ENCODE results near the gene ARL15. TPM values are rescaled to one million over a fixed set of nuclear protein-coding genes. Genes with fewer than 3 reads are reported as not detected.
A peak's percentile ranks its signal among the peaks of the same experiment; 100 is the strongest.

ARL15 gene
- polyA plus RNA-seq, 1 of the 3 experiments (the other 2 are of a cell fraction): 6.4 TPM

GRCh38 chr5:54173251-54173650 is 137.1 kb downstream of the ARL15 start (continued):
- TF ChIP-seq GABPA (IDR thresholded peaks at IDR 0.05; ENCODE audit: low read depth) (no peak), PBX3 (IDR thresholded peaks at IDR 0.05) (no peak), EP300 (IDR thresholded peaks at IDR 0.05; ENCODE audit: borderline replicate concordance in 1 of 2, low read depth in 1 of 2, low read length in 1 of 2) (no peak), RFX5 (IDR thresholded peaks at IDR 0.05; ENCODE audit: low read length) (no peak), NRF1 (IDR thresholded peaks at IDR 0.05; ENCODE audit: low read depth, low read length) (no peak), TCF12 (IDR thresholded peaks at IDR 0.05) (no peak), MAX (IDR thresholded peaks at IDR 0.05; ENCODE audit: low read depth) (no peak), SMC3 (IDR thresholded peaks at IDR 0.05; ENCODE audit: low read depth, low read length) (no peak), FOXJ3 (CRISPR knock-in tag; IDR thresholded peaks at IDR 0.05) (no peak), TAF1 (IDR thresholded peaks at IDR 0.05; ENCODE audit: borderline replicate concordance, low read depth, low read length) (no peak)

- CTCF ChIA-PET: no interaction called here
- POLR2A ChIA-PET: no interaction called here
- no peak for DNase-seq
Observed at GRCh38 chr5:54171645-54172384, 138.6 kb downstream of the ARL15 start.

GRCh38 chr5:54165687-54166086 is 144.7 kb downstream of the ARL15 start:
- DNase-seq: no peak
- H3K9me3 ChIP-seq: no peaks in the 10 kb centered on the region; the same call in 1 of the 2 replicates
- no peaks in the 10 kb centered on the region for H3K27me3 ChIP-seq (ENCODE audit: insufficient read depth)
- POLR2A ChIA-PET: no interaction called here
- no peak overlapping the region for H3K27ac ChIP-seq (ENCODE audit: low read depth in 2 of 2, low read length in 1 of 2)
- WGBS (ENCODE audit: low lambda C conversion rate): 88% methylated on average over 2 of the region's 2 CpGs
- H2AFZ ChIP-seq (ENCODE audit: low read depth): no peak overlapping the region
- H3F3A ChIP-seq (replicated peaks; ENCODE audit: insufficient read depth): peaks cover 4% of the 10 kb centered on the region
- no peaks in the 10 kb centered on the region for H4K20me1 ChIP-seq (ENCODE audit: insufficient read depth)
- no peaks in the 10 kb centered on the region; the same call in 1 of the 2 replicates for H3K9me2 ChIP-seq
- no peak overlapping the region for H3K4me3 ChIP-seq (ENCODE audit: low read depth in 2 of 2, low read length in 1 of 2)
- CTCF ChIA-PET: no interaction called here
- peaks cover 0 to 7% of the 10 kb centered on the region in 2 experiments for H3K36me3 ChIP-seq (replicated peaks in 1 of 2; ENCODE audit: control insufficient read depth in 1 of 2, insufficient read depth in 2 of 2, low read length in 1 of 2)
- no peak overlapping the region for H3K9ac ChIP-seq
- no peaks in the 10 kb centered on the region for H3K79me2 ChIP-seq (ENCODE audit: insufficient read depth)
- H3K4me2 ChIP-seq: no peak overlapping the region
- no peaks in the 10 kb centered on the region; a peak in 1 of 4 replicates for H3K4me1 ChIP-seq (ENCODE audit: control insufficient read depth in 1 of 2, insufficient read depth in 2 of 2, low read depth in 1 of 2, low read length in 1 of 2)
- no peak for TF ChIP-seq RCOR1 (IDR thresholded peaks at IDR 0.05; ENCODE audit: low read length)
- TF ChIP-seq TAF1 (IDR thresholded peaks at IDR 0.05; ENCODE audit: borderline replicate concordance, low read depth, low read length): no peak
- TF ChIP-seq MEF2A (IDR thresholded peaks at IDR 0.05; ENCODE audit: borderline replicate concordance, low read depth): no peak
- no peak for TF ChIP-seq YY1 (IDR thresholded peaks at IDR 0.05; ENCODE audit: low read depth)
- TF ChIP-seq, protein P1, sequence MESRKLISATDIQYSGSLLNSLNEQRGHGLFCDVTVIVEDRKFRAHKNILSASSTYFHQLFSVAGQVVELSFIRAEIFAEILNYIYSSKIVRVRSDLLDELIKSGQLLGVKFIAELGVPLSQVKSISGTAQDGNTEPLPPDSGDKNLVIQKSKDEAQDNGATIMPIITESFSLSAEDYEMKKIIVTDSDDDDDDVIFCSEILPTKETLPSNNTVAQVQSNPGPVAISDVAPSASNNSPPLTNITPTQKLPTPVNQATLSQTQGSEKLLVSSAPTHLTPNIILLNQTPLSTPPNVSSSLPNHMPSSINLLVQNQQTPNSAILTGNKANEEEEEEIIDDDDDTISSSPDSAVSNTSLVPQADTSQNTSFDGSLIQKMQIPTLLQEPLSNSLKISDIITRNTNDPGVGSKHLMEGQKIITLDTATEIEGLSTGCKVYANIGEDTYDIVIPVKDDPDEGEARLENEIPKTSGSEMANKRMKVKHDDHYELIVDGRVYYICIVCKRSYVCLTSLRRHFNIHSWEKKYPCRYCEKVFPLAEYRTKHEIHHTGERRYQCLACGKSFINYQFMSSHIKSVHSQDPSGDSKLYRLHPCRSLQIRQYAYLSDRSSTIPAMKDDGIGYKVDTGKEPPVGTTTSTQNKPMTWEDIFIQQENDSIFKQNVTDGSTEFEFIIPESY (IDR thresholded peaks at IDR 0.05; ENCODE audit: borderline replicate concordance, low read depth): no peak
- TF ChIP-seq, protein P2, sequence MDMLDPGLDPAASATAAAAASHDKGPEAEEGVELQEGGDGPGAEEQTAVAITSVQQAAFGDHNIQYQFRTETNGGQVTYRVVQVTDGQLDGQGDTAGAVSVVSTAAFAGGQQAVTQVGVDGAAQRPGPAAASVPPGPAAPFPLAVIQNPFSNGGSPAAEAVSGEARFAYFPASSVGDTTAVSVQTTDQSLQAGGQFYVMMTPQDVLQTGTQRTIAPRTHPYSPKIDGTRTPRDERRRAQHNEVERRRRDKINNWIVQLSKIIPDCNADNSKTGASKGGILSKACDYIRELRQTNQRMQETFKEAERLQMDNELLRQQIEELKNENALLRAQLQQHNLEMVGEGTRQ (IDR thresholded peaks at IDR 0.05; ENCODE audit: borderline replicate concordance, low read depth, low read length): no peak
- no peak for TF ChIP-seq USF1 (IDR thresholded peaks at IDR 0.05; ENCODE audit: borderline replicate concordance, low read depth)
- no peak for TF ChIP-seq GABPA (IDR thresholded peaks at IDR 0.05; ENCODE audit: low read depth)
- TF ChIP-seq PBX3 (IDR thresholded peaks at IDR 0.05): no peak
- TF ChIP-seq RAD21 (IDR thresholded peaks at IDR 0.05; ENCODE audit: low read length): no peak

More at GRCh38 chr5:54171645-54172384, 138.6 kb downstream of the ARL15 start:
- Histone ChIP-seq H3K36me3 (replicated peaks in 1 of 2; ENCODE audit: control insufficient read depth in 1 of 2, insufficient read depth in 2 of 2, low read length in 1 of 2) (no peaks in the 10 kb centered on the region), H2AFZ (ENCODE audit: low read depth) (no peak overlapping the region), H3K9me2 (no peaks in the 10 kb centered on the region), H3K9me3 (no peaks in the 10 kb centered on the region), H3K27me3 (ENCODE audit: insufficient read depth) (no peaks in the 10 kb centered on the region), H3K4me3 (ENCODE audit: low read depth in 2 of 2, low read length in 1 of 2) (no peak overlapping the region), H3K4me1 (ENCODE audit: control insufficient read depth in 1 of 2, insufficient read depth in 2 of 2, low read depth in 1 of 2, low read length in 1 of 2) (no peaks in the 10 kb centered on the region; a peak in 1 of 4 replicates), H3K79me2 (ENCODE audit: insufficient read depth) (no peaks in the 10 kb centered on the region), H3K9ac (no peak overlapping the region), H3K4me2 (no peak overlapping the region), H3F3A (replicated peaks; ENCODE audit: insufficient read depth) (no peaks in the 10 kb centered on the region), H3K27ac (ENCODE audit: low read depth in 2 of 2, low read length in 1 of 2) (no peak overlapping the region), H4K20me1 (ENCODE audit: insufficient read depth) (no peaks in the 10 kb centered on the region)
- TF ChIP-seq MEF2A (IDR thresholded peaks at IDR 0.05; ENCODE audit: borderline replicate concordance, low read depth) (no peak), TCF12 (IDR thresholded peaks at IDR 0.05) (peak; percentile 37; the same call in 1 of the 2 replicates), JUND (IDR thresholded peaks at IDR 0.05) (0 out of 2 replicates have a peak, but pooled peaks have one; percentile 11), MXI1 (IDR thresholded peaks at IDR 0.05; ENCODE audit: low read depth, low read length) (no peak), EZH2phosphoT487 (IDR thresholded peaks at IDR 0.05; ENCODE audit: borderline replicate concordance, low read depth) (no peak), FOSL2 (IDR thresholded peaks at IDR 0.05; ENCODE audit: borderline replicate concordance, low read depth) (no peak), NFIC (IDR thresholded peaks at IDR 0.05; ENCODE audit: borderline replicate concordance) (0 out of 2 replicates have a peak, but pooled peaks have one; percentile 43)
- WGBS (ENCODE audit: low lambda C conversion rate): 93% methylated on average over 6 of the region's 6 CpGs

All from SK-N-SH (cell line).